ENCODE results near the gene ANKRD36C.

GRCh38 chr2:96025194-96025492 is 33.5 kb upstream of the ANKRD36C start:
- TF ChIP-seq CTCF (IDR thresholded peaks at IDR 0.05) = no peak
- no peak for TF ChIP-seq POLR2A (IDR thresholded peaks at IDR 0.05)

All from right lobe of liver (tissue), 4 donors.